HG03103 (cell line): ENCODE results near the gene OTP.

Source experiments
- ATAC-seq: cut with Tn5 transposase; IDR thresholded peaks from one replicate; pipeline ENCODE4 v1.9.1; 2021; ENCODE audit warnings: low read depth; ENCODE audit not compliant: unreplicated experiment

Gene OTP

DNA sequence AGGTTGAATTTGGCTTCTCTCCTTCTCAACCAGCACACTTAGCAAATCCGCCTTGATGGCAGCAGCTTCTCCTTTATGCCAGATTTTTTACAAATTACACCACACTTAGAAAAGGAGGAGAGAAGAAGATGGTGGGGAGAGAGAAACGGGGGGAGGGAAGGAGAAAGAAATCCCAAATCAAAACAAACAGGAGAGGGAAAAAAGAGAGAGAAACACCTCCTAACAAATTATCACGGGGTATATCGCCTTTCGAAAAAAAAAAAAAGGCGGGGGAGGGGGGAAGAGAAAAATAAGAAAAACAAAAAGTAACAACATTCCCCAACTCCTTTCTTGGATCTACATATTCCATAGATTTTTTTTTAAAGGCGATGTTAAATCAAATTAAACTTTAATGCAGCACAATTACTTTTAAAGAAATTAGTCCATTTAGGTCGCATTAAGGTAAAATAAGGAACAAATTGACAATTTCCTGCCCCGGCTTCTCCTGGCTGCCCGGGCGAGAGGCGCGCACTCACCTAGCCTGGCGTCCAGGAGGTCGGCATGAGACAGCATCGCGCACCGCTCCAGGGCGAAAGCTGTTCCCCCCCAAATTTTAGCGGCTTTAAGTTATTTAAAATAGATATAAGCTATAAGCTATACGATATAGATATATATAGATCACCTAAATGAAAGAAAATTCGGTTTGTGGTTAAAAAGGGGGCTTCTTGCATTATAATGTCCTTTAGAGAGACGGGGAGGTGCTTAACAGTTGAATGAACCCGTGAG is at the start of gene OTP:
Gene OTP (minus strand): TSS at position 716 of the 765 bp plus-strand sequence. CDS start 164 bp downstream, at position 552.
- no peak for ATAC-seq

DNA sequence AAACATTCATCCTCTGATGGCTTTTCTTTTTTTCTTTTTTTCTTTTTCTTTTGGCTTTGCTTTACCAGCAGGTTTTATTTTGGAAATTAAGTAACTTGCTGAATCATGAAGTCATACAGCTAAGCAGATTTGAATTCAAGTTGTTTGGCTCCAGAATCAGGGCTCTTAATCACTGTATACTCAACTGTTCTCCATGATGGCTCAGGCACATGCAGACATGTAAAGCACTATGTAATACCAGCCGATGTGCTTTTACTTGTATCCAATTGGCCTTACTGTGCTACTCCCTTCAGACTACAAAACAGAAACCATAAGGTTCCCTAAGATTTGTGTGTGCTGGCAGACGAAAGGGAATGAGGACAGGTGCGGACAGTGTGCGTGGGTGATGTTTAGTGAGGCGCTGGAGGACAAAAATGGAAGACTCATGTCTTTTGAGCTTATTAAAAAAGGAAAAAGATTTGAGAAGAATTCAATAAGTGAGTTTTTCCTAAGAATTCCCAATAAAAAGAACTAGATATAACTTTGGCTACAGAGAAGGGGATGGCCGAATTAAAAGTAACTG is 44.7 kb upstream of the OTP start:
- ATAC-seq = no peak

DNA sequence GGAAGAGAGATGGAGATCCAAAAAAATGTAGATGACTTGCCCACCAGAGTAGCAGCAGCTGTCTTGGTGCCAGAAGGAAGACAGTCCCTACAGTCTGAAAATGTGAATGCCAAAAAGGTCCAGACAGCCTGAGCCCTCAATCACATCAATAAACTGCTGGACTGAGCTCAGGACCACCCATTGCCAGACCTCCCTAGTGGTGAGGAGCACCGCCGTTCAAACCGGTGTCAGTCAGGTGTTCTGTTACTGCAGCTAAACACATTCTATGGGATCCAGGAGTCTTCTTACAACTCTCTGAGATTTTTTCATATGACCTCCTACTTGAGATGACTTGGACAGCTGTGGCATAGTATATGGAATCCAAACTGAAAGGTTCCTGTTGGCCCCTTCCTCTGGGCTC is 32.0 kb upstream of the OTP start:
- no peak for ATAC-seq

DNA sequence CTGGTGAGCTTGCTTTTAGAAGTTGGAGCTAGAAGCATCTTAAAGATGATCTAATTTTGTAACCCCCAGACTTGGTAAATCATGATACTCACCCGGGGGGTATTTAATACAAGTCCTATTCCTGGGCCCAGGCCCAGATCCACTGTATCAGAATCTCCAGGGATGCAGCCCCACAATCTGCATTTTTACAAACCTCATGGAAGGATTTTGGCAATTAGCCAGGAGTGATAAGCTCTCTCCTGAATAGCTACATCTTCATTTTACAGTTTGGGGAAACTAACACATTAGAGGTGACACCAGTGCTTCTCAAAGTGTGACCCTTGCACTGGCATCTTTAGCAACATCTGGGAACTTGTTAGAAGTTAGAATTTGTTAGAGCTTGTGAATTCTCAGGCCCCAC is 31.2 kb upstream of the OTP start:
- ATAC-seq = no peak

DNA sequence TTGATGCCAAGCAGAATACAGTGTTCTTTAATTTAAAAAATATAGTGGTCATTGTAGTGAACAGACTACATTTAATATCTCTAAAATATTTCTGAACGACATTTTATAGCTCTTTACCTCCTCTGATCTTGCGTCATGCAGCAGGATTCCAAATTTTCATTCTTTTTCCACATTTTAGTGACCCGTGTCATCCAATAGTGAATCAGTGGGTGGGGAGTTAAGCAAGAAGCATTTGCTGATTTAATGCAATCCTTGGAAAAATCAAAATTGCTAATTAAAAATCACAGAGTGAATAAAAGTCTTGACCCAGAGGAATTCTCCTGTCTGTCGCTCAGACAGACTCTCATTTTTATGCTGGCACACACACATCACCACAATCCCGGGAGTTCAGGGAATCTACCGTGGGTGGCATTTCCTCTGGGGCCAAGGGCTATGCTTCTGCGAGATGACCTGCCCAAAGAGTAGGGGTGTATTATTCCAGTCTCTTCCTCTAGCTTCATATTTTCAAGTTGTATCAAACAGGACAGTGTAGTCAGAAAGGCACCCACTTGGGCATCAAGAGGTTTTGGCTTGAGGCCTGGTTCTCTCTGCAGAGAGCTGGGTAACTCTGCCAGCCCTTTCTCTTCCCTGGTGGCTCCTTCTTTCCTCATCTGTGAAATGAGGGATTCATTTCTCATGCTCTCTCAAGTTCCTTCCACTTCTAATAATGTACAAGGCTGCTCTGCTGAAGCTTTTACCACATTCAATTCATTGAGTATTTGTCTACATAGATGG is 24.8 kb upstream of the OTP start:
- ATAC-seq = no peak

DNA sequence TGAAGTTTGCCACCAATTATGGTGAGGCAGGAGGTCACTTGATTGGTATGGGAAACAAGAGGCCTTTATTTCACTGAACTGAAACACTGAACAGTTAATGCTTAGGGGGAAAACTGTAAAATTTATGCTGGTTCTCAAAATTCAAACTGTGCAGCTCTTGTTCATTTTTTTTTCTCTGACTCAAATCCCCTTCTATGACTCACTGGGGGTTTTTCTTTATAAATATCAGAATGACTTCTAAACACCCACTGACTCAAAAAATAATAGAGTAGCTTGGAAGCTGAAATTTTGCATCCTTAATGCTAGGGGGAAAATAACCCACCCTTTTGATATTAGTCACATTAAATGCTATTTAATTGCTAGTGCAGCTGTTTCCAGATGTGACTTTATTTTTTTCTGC is 24.1 kb upstream of the OTP start:
- ATAC-seq = no peak

DNA sequence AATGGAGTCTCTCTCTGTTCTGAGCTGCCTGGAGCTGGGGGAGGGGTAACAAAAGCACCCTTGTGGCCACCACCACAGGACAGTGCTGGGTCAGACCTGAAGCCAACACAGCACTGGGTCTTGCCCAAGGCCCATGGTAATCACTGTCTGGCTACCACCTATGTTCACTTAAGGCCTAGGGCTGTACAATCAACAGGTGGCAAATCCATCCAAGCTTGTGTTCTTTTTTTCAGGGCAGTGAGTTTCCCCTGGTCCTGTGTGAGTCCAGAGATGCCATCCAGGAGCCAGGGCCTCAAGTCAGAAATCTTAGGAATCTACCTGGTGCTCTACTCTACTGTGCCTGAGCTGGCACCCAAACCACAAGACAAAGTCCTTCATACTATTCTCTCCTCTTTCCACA is 20.1 kb upstream of the OTP start:
- no peak for ATAC-seq

DNA sequence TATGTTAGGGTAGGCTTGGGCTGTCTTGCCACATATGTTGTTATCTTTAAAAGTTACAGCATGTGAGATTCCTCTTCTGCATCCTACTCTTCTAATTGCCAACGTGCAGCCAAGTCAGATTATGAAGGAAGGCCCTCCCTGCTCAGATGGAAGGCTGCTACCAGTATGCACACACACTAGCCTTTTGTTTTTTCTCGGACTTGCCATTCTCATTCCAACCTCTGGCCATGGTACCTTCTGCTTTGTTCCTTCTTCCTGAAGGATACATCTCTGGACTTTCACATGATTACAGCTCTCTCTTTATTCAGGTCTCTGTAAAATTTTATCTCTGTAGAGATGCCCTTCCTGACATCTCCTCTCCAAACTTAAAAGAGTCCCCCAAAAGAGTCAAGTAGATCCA is 12.8 kb upstream of the OTP start:
- ATAC-seq = no peak

DNA sequence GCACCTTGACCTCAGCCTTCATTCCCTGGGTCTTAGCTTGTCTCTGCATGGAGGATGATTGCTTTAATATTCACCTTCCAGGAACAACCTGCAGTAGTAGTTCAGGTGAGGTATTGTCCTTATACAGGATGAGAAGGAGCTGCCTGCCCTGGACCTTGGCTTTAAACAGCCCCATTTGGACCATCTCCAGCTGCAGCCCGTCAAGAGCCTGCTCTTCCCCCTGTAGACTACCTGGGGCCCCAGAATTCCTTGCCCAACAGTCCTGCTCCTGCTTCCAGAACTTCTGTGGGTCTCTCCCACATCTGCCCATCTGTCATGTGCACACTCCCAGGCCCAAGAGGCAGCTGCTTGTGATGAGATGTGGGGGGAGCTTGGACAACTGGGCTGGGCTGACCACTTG is 12.2 kb upstream of the OTP start:
- no peak for ATAC-seq

DNA sequence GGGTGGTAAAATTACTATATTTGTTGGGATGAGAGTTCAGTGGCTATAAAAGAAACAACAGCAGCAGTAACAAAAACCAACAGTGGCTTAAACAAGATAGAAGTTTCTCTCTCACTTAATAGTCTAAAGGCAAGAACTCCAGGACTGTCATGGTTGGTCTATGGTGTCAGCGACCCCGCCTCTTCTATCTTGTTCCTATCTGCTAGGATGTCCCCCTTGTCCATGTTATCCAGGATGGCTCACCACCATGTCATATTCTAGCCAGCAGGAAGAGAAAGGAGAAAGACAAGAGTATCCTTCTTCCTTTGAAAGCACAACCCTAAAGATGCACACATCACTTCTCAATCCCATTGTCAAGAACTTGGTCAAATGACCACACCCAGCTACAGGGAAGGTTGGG is 11.3 kb upstream of the OTP start:
- ATAC-seq = no peak

DNA sequence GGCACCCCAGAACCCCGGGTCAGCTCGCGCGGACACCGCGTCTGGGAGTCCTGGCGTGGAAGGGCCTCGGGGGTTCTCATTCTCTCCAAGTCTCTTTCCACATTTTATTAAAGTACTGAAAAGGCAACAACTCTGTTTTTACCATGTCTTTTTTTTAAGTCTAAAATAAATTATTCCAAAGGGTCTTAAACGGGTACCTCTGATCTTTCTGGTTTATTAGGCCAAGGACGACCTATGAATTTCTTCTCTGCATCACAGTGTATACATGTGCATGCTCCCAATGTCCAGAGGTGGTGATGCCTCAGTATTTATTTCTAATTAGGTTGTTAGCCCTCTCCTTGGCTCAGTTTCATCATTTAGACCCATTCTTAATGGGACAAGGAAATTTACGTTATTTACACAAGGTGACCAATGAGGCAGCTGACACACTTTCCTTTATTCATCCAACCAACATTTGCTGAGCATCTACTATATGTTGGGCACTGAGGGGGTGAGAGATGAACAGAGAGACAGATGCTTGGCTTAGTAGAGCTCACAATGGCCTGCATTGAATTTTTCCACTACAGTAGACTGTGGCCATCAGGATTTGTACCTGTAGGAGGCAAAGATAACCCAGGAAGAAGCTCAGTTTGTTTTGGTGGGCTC is 7.6 kb upstream of the OTP start:
- ATAC-seq = no peak

DNA sequence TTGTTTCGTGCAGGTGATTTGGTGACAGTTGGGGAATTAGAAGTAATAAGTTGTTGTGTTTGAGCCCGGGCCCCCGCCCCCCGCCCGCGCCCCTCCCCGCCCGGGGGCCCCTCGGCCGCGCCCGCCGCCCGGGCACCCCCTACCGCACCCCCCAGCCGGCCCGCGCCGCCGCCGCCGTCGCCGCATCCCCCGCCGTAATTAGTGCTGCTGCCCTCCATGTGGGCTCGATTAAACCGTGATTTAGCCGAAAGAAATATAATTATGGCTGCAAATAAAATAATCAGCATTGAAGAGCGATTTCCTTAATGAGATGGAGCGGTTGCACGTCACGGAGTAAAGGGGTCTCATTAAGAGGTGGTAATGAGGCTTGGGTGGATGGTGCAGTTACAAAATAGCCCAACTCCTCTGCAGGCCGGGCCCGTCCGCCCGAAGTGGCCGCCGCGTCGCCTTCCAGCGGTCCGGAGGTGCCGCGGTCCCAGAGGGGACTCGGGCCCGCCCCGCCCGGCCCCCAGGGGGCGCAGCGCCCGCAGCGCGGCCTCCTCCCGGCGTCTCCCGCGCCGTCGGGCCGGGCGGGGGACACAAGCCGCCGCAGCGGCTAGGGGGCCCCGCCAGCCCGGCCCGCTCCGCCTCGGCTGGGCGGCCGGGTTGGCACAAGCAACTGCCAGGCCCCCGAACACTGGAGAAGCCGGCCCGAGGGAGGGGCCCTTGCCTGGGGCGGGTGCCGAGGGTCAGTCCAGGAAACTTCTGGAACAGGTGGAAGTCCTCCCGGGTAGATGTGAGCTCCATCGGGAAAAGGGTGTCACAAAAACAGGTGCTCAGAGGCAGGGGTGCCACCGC is 6.9 kb upstream of the OTP start:
- ATAC-seq = no peak

DNA sequence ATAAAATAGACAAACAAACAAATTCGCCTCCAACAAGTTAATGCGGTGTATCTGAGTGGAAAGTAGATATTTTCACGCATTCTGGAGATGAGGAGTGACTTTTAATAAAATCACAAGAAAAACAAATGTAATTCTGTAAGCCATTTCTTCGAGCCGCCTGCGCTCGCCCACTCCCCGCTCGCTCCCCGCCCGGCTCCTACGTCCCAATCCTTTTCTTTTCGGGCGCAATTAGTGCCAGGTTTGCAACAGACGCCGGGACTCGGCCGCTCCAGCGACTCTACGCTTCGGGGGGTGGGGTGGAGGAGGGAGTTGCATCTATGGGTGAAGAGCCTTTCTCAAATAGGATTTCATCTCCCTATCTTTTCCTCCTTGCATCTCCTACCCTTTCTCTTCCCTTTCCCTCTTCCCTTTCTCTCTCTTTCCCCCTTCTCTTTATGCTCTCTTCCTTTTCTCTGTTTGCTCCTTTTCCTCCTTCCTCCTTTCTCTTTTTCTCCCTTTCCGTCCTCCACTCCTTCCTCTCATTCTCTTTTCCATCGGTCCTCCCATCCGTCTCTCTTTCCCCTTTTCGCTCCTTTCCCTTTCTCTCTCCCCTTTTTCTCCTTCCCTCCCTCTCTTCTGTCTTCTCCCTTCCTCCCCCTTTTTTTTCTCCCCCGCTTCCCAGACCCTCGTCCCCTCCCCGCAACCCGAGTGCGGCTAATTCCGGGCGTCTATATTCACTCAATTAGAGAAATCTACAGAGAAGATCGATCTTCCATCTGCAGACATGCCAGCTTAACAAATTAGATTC is 6.1 kb upstream of the OTP start:
- no peak for ATAC-seq

DNA sequence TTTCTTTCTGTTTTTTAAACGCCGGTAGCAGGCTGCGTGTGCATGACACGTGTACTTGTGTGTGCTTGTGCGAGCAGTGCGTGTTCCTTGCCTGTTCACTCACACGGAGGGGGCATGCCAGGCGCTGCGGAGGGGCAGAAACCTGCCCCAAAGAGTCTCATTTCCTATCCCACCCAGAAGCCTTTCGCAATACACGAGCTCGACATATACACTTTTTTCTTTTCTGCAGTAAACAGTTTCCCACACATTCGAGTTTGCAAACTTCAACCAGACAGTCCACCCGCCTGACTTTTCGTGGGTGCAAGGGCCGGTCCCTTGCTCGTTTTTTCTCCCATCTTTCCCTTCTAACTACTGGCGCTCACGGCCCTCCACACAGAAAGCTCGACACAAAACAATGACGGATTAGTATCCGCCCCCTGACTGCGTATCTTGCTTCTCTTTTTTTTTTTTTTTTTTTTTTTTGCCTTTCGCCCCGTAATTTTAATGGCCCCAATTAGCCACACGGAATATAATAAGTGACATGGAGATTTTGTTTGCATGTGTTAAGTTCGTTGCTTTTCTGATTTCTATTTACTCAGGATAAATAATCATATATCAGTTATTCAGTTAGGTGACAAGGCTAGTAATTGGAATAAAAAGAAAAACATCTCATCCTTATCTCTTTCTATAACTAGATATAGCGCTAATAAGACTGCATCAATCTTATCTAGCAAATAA is 5.3 kb upstream of the OTP start:
- ATAC-seq = no peak

DNA sequence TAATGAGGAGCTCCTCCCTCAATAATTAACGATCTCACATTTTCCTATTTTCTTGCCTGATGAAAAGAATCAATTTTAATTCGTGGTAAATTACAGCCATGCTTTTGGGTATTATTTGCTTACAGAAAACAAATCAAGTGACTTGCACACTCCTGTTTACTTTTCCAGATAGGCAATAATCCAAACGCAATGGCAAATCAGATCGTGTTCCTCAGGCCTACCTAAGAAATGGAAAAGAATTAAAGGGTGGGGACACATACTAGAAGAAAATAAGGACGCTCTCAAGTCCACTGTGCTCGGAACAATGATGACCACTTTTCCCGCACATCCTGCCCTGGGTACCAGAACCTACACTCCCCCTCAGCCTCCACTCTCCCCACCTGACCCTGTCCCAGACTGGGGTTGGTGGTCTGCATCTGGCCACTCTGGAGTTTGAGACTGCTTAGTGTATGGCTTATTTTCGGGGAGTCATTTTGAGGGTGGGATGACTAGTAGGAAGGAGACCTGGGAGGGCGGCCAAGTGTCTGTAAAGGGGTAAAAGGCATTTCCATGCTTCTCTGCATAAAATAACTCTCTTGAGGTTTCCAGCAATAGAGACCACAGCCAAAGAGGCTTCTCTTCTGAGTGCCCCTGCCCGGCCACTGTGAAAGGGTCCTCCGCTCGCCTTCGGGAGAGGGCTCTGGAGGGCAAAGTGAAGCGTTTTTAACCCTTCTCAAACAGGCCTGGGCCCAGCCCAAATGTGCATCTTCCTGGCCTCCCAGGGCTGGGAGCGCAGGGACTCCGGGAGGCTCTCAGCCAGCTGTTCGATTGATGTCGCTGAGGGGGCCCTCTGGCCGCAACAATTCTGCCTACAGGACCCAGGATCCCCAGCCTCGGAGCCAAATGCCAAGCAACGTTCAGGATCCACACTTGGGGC is 4.5 kb upstream of the OTP start:
- ATAC-seq = no peak

DNA sequence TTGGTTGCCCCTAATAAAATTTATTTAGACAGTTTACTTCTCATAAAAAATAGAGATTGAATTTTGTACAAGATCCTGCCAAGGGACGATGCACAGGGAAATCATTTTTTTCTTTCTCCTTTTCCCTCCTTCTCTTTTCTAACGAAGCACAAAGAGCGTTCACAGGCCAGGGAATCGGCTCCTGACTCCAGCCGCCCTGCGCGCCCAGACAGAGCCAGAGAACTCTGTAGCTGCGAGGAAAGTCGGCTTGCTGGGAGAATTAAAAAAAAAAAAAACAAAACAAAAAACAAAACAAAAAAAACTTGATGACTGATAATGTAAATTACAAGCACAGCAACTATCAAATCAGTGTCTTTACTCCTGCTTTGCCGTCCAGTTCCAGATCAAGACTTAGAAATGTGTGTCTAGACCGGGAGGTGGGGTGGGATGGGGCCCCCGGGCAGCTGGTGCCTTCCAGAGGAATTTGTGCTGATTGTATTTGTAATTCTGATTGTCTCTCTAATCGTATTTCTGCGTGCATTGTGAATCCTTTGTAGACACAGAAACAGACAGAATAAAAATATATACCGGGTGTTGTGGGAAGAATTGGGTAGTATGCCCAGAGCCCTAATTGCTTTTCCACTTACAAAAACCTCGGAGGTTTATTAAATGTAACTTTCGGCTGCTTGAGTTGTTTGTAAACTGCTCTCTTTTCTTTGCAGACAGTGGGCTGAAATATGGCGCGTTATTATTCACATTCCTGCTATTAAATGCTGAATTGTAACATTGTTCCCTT is 3.6 kb upstream of the OTP start:
- ATAC-seq = no peak

DNA sequence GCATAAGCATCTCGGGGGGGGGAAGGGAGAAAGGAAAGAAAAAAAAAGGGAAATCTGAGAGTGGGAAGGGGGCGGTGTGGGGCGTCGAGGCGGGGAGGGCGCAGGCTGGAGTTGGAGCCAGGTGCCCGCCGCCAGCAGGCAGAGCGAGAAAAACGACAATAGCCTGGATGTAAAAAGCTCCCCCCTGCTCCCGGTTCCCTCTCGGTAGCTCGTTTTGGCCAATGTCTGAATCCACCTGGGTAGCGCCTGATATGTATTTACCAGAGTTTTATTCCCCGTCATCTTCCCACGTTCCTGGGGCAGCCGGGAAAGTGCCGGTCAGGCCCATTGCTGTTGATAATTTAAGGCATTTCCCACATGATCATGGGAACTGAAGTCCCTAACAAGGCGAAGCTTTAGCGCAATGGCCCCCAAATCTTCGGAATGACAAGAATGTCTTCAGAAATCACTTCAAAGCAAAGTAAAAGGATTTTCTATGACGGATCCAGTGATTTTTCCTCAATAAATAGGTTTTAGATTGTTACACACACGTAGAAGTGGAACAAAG is 3.0 kb upstream of the OTP start:
- no peak for ATAC-seq
